A673 (cell line): ENCODE results near the gene LRRC41.

ENCODE experiments used
- EZH2 ChIP-seq: fragments of 200-600 bp; sonication (generic); IDR thresholded peaks from 2 replicates; pipeline ENCODE4 v1.6.1; 2017; ENCODE audit warnings: borderline replicate concordance, low read depth, mild to moderate bottlenecking, mixed read lengths, antibody characterized with exemption, low read length; ENCODE audit not compliant: poor library complexity, severe bottlenecking
- TF ChIP-seq, protein P1 (sequence below): fragments of 300-800, 200-600 bp; sonication (generic); conservative IDR thresholded peaks from 2 replicates; pipeline ENCODE4 v1.5.1; 2017; ENCODE audit warnings: low read depth, mild to moderate bottlenecking, antibody characterized with exemption, low read length, moderate library complexity, mixed read lengths

DNA sequence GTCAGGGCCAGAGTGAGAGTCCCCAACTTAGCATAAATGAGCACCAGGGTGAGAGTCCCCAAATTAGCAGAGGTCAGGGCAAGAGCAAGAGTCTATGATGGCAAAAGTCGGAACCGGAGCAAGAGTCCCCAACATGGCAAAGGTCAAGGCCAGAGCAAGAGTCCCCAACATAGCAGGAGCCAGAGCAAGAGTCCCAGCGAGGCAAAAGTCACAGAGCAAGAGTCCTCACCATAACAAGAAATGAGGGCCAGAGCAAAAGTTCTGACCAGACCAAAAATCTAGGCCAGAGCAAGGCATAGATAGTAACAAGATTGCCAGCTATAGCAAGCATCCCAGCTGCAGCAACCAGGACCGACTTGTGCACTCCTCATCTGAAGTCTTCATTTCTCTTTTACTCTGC, 40.3 kb upstream of the LRRC41 start:
- TF ChIP-seq, protein P1, sequence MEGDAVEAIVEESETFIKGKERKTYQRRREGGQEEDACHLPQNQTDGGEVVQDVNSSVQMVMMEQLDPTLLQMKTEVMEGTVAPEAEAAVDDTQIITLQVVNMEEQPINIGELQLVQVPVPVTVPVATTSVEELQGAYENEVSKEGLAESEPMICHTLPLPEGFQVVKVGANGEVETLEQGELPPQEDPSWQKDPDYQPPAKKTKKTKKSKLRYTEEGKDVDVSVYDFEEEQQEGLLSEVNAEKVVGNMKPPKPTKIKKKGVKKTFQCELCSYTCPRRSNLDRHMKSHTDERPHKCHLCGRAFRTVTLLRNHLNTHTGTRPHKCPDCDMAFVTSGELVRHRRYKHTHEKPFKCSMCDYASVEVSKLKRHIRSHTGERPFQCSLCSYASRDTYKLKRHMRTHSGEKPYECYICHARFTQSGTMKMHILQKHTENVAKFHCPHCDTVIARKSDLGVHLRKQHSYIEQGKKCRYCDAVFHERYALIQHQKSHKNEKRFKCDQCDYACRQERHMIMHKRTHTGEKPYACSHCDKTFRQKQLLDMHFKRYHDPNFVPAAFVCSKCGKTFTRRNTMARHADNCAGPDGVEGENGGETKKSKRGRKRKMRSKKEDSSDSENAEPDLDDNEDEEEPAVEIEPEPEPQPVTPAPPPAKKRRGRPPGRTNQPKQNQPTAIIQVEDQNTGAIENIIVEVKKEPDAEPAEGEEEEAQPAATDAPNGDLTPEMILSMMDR, result no peak
- TF ChIP-seq EZH2, result no peak
